Measurements from ENCODE around the gene ITPR1. TPM values are rescaled to one million over a fixed set of nuclear protein-coding genes. Genes with fewer than 3 reads are reported as not detected.

ITPR1 gene
- total RNA-seq, 2 experiments from 2014 or later, result 48.6 to 55.6 TPM

DNA sequence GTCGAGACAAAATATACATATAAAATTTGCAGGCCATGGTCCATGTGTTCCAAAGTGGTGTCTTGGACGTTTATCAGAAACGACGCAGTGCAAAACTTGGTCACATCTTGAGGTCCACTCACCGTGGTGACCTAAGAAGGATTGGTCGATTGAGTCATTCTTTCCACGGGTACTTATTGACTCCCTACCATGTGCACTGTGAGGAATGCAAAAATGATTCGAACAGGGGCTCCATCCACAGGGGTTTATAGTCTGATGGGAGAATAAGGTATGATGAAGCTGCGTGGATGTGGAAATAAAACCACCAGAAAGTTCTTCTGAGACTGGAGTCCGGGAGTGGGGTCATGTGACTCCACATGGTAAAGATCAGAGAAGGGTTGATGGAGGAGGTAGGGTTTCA is 185.2 kb downstream of the ITPR1 start:
- CTCF ChIA-PET, result no interaction called here
- Mint-ChIP-seq H3K36me3 (ENCODE audit: low read depth) (peaks cover 33% of the 10 kb centered on the region), H3K4me3 (no peak overlapping the region), H3K27me3 (no peaks in the 10 kb centered on the region), H3K4me1 (no peaks in the 10 kb centered on the region), H3K27ac (no peak overlapping the region), H3K9me3 (ENCODE audit: low read depth) (no peaks in the 10 kb centered on the region)
- no peak for ATAC-seq
- POLR2A ChIA-PET, result no interaction called here
- DNase-seq, result no peak
- intact Hi-C loops (cut with DNase I, micrococcal nuclease), result no loop called here

DNA sequence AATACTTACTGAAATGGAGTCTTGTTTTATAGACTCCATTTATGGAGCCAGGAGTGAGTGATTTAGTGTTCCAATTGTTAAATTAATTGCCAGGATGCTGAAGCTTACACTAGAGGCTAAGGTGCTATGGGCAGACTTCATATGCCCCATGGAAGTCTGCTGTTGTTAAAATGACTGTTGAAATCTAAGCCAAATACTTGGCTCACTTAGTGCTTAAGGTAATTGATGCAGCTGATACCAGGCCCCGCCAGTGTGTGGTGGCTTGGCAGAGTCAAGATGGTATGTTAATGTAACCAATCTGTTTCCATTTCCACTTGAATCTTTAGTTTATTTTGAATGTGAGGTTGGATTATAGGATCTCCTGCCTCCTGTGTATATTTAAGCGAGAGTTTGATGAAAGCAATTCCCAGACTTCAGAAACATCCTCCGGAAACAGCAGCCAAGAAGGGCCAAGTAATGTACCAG is 187.1 kb downstream of the ITPR1 start:
- intact Hi-C loops (cut with DNase I, micrococcal nuclease), result no loop called here
- POLR2A ChIA-PET, result no interaction called here
- ATAC-seq (no peak), DNase-seq (no peak)
- CTCF ChIA-PET, result interaction anchor here (0.6 to 1.2 kb wide), 2 partner anchors 31 to 443 kb away, joined by 3 to 4 read pairs; no protein-coding TSS in a partner anchor
- Mint-ChIP-seq H3K27me3 (no peaks in the 10 kb centered on the region), H3K4me1 (no peaks in the 10 kb centered on the region), H3K9me3 (ENCODE audit: low read depth) (no peaks in the 10 kb centered on the region), H3K4me3 (no peak overlapping the region), H3K36me3 (ENCODE audit: low read depth) (peaks cover 38% of the 10 kb centered on the region), H3K27ac (no peak overlapping the region)

DNA sequence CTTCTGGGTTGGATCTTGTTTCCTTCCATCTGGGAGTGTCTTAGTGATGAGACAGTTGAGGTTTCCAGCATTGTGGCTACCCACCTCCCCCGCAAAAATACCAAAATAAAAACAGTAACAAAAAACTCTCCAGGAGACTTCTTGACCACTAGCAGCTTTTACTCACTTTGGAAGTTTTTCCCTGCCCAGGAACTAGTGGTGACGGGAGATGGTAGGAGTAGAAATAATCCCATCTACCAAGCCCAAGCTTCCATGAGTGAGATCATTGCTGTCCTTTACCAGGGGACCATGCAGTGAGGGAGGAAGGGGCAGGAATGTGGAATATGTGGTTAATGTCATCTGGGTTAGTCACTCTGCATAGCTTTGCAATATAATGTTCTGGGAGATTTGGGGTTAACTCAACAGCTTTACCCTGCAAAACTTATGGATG is 187.7 kb downstream of the ITPR1 start:
- H3K4me3 Mint-ChIP-seq, result no peak overlapping the region
- DNase-seq (no peak), ATAC-seq (no peak)
- H3K4me1 Mint-ChIP-seq, result no peaks in the 10 kb centered on the region
- intact Hi-C loops (cut with DNase I, micrococcal nuclease), result no loop called here
- H3K27me3 Mint-ChIP-seq, result no peaks in the 10 kb centered on the region
- ChIA-PET POLR2A (no interaction called here), CTCF (interaction anchor here (1.0 kb wide), 1 partner anchor 330 kb away, joined by 6 read pairs; no protein-coding TSS in a partner anchor)
- H3K36me3 Mint-ChIP-seq (ENCODE audit: low read depth), result peaks cover 44% of the 10 kb centered on the region
- no peaks in the 10 kb centered on the region for H3K9me3 Mint-ChIP-seq (ENCODE audit: low read depth)
- no peak overlapping the region for H3K27ac Mint-ChIP-seq

DNA sequence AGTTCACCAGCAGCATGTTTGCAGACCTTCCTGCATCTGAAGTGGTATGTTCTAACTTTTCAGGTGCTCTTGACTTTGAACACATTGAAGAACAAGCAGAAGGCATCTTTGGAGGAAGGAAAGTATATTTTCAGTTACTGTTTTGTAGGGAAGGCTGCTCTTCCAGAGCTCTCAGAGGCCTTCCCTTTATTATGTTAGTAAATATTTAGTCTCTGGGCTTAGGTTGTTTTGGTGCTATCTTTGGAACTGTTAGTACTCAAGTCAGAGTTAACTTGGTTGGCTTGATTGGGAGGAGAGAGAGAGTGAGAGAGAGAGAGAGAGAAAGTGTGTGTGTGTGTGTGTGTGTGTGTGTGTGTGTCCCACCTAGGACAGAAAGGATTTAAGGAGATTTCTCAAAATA is 188.2 kb downstream of the ITPR1 start:
- POLR2A ChIA-PET, result no interaction called here
- H3K9me3 Mint-ChIP-seq (ENCODE audit: low read depth), result no peaks in the 10 kb centered on the region
- CTCF ChIA-PET, result interaction anchor here (0.6 to 1.0 kb wide), 2 partner anchors 330 to 360 kb away, joined by 3 to 6 read pairs; no protein-coding TSS in a partner anchor
- no peak overlapping the region for H3K4me3 Mint-ChIP-seq
- H3K36me3 Mint-ChIP-seq (ENCODE audit: low read depth), result peaks cover 45% of the 10 kb centered on the region
- intact Hi-C loops (cut with DNase I, micrococcal nuclease), result no loop called here
- no peaks in the 10 kb centered on the region for H3K27me3 Mint-ChIP-seq
- H3K4me1 Mint-ChIP-seq, result no peaks in the 10 kb centered on the region
- DNase-seq (no peak), ATAC-seq (no peak)
- no peak overlapping the region for H3K27ac Mint-ChIP-seq

DNA sequence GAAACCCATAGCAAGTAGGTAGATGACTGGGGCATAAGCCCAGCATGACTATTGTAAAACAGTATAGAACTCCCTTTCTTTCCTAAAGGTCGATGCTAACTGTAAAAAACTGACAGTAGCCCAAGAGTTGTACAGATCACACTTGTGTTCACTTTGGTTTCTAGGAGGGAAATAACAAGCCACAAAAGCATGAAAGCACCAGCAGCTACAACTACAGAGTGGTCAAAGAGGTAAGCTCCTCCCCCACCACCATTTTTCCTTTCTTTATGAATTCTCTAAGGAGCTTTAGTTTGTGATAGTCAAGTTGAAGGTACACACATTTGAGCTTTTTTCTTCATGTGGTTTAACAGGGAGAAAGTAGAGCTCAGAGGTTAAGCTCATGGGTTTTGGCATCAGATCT is 191.0 kb downstream of the ITPR1 start:
- no peaks in the 10 kb centered on the region for H3K4me1 Mint-ChIP-seq
- ATAC-seq (no peak), DNase-seq (no peak)
- peaks cover 3% of the 10 kb centered on the region for H3K9me3 Mint-ChIP-seq (ENCODE audit: low read depth)
- no peak overlapping the region for H3K4me3 Mint-ChIP-seq
- ChIA-PET POLR2A (no interaction called here), CTCF (interaction anchor here (0.6 to 1.4 kb wide), 6 partner anchors 10 to 431 kb away, joined by 3 to 4 read pairs (median 3); no protein-coding TSS in a partner anchor)
- no peaks in the 10 kb centered on the region for H3K27me3 Mint-ChIP-seq
- H3K27ac Mint-ChIP-seq, result no peak overlapping the region
- intact Hi-C loops (cut with DNase I, micrococcal nuclease), result no loop called here
- H3K36me3 Mint-ChIP-seq (ENCODE audit: low read depth), result peaks cover 58% of the 10 kb centered on the region

DNA sequence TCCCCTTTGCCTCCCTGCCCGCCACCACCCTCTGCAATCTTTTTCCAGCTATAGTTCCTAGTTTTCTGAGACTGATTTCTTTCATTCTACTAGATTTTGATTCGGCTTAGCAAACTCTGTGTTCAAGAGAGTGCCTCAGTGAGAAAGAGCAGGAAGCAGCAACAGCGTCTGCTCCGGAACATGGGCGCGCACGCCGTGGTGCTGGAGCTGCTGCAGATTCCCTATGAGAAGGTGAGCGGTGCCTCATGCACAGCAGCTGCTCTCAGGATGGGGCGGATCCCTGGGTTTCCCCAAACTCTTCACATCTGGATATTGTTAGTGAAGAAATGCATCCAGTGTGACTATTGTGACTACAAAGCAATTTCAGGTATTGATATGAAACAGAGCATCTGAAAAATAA is 191.8 kb downstream of the ITPR1 start:
- no peak overlapping the region for H3K4me3 Mint-ChIP-seq
- ChIA-PET CTCF (interaction anchor here (0.6 to 1.4 kb wide), 4 partner anchors 11 to 430 kb away, joined by 3 to 4 read pairs (median 3); no protein-coding TSS in a partner anchor), POLR2A (interaction anchor here (0.6 kb wide), 1 partner anchor 8 kb away, joined by 3 read pairs; no protein-coding TSS in a partner anchor)
- peaks cover 61% of the 10 kb centered on the region for H3K36me3 Mint-ChIP-seq (ENCODE audit: low read depth)
- no peak overlapping the region for H3K27ac Mint-ChIP-seq
- DNase-seq, result no peak
- no peaks in the 10 kb centered on the region for H3K27me3 Mint-ChIP-seq
- H3K9me3 Mint-ChIP-seq (ENCODE audit: low read depth), result peaks cover 6% of the 10 kb centered on the region
- no peaks in the 10 kb centered on the region for H3K4me1 Mint-ChIP-seq
- intact Hi-C loops (cut with DNase I, micrococcal nuclease), result no loop called here
- no peak for ATAC-seq

DNA sequence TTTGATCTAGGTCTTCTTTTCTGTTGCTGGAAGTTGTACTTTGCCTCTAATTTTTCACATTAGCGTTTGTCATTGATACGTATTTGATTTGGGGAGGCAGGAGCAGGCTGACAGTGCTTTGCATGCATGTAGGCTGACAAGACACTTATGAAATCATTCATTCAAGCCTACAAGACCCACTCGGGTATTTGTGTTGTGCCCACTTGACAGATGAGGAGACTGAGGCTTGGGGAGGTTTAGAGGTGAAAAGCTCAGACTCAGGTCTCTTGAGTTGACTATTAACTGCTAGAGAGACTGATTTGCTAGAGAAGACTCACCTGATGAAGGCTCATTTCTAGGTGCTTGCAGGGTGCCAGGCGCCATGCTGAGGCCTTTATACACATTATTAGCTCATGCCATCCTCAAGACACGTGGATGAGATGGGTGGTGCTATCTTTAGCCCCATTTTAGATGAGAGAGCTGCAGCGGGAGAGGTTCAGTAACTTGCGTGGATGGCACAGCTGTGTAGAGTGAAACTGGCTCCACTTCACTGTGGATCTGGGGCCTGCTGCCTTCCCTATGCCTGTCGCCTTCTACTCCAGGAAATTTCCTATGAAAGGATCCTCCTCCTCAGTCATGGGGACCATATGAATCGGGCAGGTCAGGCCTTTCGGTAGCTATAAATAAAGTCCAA is 192.7 kb downstream of the ITPR1 start:
- Mint-ChIP-seq H3K4me1 (no peaks in the 10 kb centered on the region), H3K9me3 (ENCODE audit: low read depth) (peaks cover 6% of the 10 kb centered on the region), H3K27me3 (no peaks in the 10 kb centered on the region), H3K36me3 (ENCODE audit: low read depth) (peaks cover 62% of the 10 kb centered on the region), H3K27ac (no peak overlapping the region), H3K4me3 (no peak overlapping the region)
- CTCF ChIA-PET, result interaction anchor here (0.7 to 1.3 kb wide), 3 partner anchors 9 to 26 kb away, joined by 3 to 4 read pairs (median 3); no protein-coding TSS in a partner anchor
- ATAC-seq (no peak), DNase-seq (no peak)
- intact Hi-C loops (cut with DNase I, micrococcal nuclease), result no loop called here
- POLR2A ChIA-PET, result interaction anchor here (0.6 kb wide), 1 partner anchor 9 kb away, joined by 3 read pairs; no protein-coding TSS in a partner anchor

DNA sequence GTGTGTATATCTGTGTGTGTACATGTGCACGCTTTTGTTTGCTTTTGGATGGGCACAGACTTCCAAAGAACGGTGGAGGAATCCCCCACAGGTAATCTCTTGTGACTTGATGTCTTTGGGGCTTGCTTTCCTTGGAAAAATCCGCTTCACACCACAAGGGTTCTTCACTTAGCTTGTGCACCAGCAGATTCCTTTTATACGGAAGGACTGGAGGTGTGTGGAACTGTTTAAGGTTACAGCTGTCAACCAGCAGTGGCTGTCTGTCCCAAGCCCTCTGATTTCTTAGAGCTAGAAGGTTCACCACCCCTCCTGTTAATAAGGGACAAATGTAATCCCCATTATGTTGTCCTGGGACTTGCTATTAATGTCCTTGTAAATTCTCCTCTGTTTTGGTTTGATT is 193.5 kb downstream of the ITPR1 start:
- ChIA-PET POLR2A (no interaction called here), CTCF (interaction anchor here (0.9 to 1.3 kb wide), 3 partner anchors 10 to 335 kb away, joined by 3 to 4 read pairs (median 3); no protein-coding TSS in a partner anchor)
- intact Hi-C loops (cut with DNase I, micrococcal nuclease), result no loop called here
- no peaks in the 10 kb centered on the region for H3K4me1 Mint-ChIP-seq
- ATAC-seq (no peak), DNase-seq (no peak)
- no peaks in the 10 kb centered on the region for H3K27me3 Mint-ChIP-seq
- no peak overlapping the region for H3K4me3 Mint-ChIP-seq
- peaks cover 6% of the 10 kb centered on the region for H3K9me3 Mint-ChIP-seq (ENCODE audit: low read depth)
- peaks cover 62% of the 10 kb centered on the region for H3K36me3 Mint-ChIP-seq (ENCODE audit: low read depth)
- no peak overlapping the region for H3K27ac Mint-ChIP-seq

DNA sequence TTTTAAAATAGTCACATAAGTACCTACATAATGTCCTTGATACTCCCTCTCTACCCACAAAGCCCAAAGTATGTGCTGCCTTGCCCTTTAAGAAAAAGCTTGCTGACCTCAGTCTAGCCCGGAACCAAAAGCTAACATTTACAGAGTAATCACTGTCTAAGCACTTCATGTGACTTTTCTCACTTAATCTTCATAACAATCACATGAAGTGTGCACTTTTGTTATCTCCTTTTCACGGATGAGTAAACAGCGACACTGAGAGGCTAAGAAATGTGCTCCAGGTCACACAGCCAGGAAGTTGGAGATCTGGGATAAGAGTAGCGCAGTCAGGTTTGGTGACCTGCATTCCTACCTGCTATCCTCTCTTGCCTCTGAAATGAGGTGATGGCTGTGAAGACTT is 194.0 kb downstream of the ITPR1 start:
- ChIA-PET POLR2A (no interaction called here), CTCF (interaction anchor here (0.7 to 1.3 kb wide), 3 partner anchors 13 to 336 kb away, joined by 3 to 4 read pairs (median 3); no protein-coding TSS in a partner anchor)
- DNase-seq, result no peak
- Mint-ChIP-seq H3K27me3 (no peaks in the 10 kb centered on the region), H3K4me1 (no peaks in the 10 kb centered on the region), H3K36me3 (ENCODE audit: low read depth) (peaks cover 62% of the 10 kb centered on the region), H3K27ac (no peak overlapping the region), H3K4me3 (no peak overlapping the region), H3K9me3 (ENCODE audit: low read depth) (peaks cover 6% of the 10 kb centered on the region)
- intact Hi-C loops (cut with DNase I, micrococcal nuclease), result no loop called here
- ATAC-seq, result no peak

DNA sequence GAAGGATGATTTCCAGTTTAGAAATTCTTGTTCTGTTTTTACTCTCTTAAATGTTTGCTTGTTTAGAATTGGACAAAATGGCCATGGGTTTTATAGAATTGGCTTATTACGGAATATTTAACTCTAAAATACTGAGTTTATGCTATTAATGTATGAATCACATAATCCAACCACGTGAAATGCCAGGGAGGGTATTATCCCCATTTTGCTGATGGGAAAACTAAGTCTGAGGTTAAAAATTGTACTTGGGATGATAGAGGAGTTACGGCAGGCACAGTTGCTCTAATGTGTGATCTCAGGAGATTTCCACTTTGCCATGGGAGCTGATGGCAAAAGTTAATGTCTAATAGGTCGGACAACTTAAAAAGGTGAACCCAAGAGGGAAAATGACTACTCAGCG is 194.4 kb downstream of the ITPR1 start:
- no peak overlapping the region for H3K27ac Mint-ChIP-seq
- no peaks in the 10 kb centered on the region for H3K4me1 Mint-ChIP-seq
- ChIA-PET POLR2A (no interaction called here), CTCF (interaction anchor here (0.7 kb wide), 1 partner anchor 235 kb away, joined by 3 read pairs; no protein-coding TSS in a partner anchor)
- ATAC-seq (no peak), DNase-seq (no peak)
- no peak overlapping the region for H3K4me3 Mint-ChIP-seq
- intact Hi-C loops (cut with DNase I, micrococcal nuclease), result no loop called here
- H3K27me3 Mint-ChIP-seq, result no peaks in the 10 kb centered on the region
- H3K9me3 Mint-ChIP-seq (ENCODE audit: low read depth), result peaks cover 6% of the 10 kb centered on the region
- peaks cover 64% of the 10 kb centered on the region for H3K36me3 Mint-ChIP-seq (ENCODE audit: low read depth)

DNA sequence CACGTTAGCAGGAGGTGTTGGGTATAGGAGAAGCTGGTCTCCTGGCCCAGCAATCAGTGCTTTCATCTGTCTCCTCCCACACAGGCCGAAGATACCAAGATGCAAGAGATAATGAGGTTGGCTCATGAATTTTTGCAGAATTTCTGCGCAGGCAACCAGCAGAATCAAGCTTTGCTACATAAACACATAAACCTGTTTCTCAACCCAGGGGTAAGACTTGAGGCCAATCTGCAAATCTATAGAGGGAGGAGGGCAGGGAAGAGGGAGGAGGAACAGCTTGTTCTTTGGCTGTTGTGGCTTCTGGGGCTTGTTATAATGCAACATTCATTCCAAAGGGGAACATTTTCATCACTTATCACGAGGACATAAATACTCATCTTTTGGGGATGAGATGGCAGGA is 195.3 kb downstream of the ITPR1 start:
- no peak for DNase-seq
- no peak overlapping the region for H3K27ac Mint-ChIP-seq
- ChIA-PET CTCF (no interaction called here), POLR2A (no interaction called here)
- H3K27me3 Mint-ChIP-seq, result no peaks in the 10 kb centered on the region
- peaks cover 58% of the 10 kb centered on the region for H3K36me3 Mint-ChIP-seq (ENCODE audit: low read depth)
- peaks cover 6% of the 10 kb centered on the region for H3K9me3 Mint-ChIP-seq (ENCODE audit: low read depth)
- intact Hi-C loops (cut with DNase I, micrococcal nuclease), result no loop called here
- H3K4me1 Mint-ChIP-seq, result no peaks in the 10 kb centered on the region
- no peak overlapping the region for H3K4me3 Mint-ChIP-seq
- no peak for ATAC-seq

DNA sequence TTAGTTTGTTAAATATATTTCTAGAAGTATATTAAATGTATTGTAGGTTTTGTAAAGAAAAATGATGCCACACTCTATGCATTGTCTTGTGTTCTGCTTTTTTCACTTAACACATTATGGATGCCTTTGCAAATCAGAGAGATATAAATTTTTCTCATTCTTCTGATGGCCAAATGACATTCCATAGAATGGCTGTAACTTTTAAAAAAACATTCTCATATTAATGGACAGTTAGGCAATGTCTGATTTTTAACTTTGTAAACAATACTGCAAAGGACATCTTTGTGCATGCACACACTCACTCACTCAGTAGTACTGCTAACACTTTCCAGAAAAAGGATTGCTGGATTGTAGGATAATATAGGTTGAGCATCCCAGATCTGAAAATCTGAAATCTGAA is 195.9 kb downstream of the ITPR1 start:
- intact Hi-C loops (cut with DNase I, micrococcal nuclease), result no loop called here
- CTCF ChIA-PET, result no interaction called here
- peaks cover 60% of the 10 kb centered on the region for H3K36me3 Mint-ChIP-seq (ENCODE audit: low read depth)
- no peak overlapping the region for H3K4me3 Mint-ChIP-seq
- no peak overlapping the region for H3K27ac Mint-ChIP-seq
- H3K27me3 Mint-ChIP-seq, result no peaks in the 10 kb centered on the region
- DNase-seq (no peak), ATAC-seq (no peak)
- peaks cover 6% of the 10 kb centered on the region for H3K9me3 Mint-ChIP-seq (ENCODE audit: low read depth)
- POLR2A ChIA-PET, result no interaction called here
- no peaks in the 10 kb centered on the region for H3K4me1 Mint-ChIP-seq

All from activated CD4-positive, alpha-beta T cell treated with anti-CD3 and anti-CD28 coated beads for 36 hours (primary cell).